ENCODE data around the gene PSMG1. TPM values are rescaled to one million over a fixed set of nuclear protein-coding genes. Genes with fewer than 3 reads are reported as not detected.

Gene PSMG1
- total RNA-seq, 5 donors from 2014 or later (not counting 1 experiment from before 2014, with no cell fraction given): 12.9 to 18.1 (median 16.8) TPM

DNA sequence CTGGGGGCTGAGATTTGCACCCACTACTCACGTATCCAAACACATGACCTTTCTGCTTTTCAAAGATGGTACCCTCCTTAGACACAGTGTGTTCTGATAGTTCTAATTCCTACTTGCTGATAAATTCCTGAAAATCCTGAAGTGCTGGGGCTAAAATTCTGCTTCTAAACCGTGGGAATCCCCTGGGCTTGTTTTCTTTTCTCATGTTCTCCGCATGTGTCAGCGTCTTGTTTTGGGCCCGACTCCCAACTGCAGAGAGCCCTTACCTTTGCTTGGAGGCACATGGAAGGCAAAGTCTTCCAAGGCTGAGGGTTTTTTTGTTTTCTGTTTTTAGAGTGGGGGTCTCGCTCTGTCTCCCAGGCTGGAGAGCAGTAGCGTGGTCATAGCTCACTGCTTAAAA is 27.2 kb downstream of the PSMG1 start:
- H3K27ac ChIP-seq (ENCODE audit: low read length): no peak overlapping the region
- no peak for ATAC-seq (replicated peaks in 1 of 4)
- no peaks in the 10 kb centered on the region for H3K36me3 Mint-ChIP-seq
- no peak overlapping the region for H3K4me3 ChIP-seq (ENCODE audit: control insufficient read depth in 1 of 2, extremely low read depth in 1 of 2, low read length in 1 of 2)
- peaks cover 0 to 3% of the 10 kb centered on the region in 2 donors for H3K27me3 Mint-ChIP-seq
- H3K36me3 ChIP-seq (ENCODE audit: control insufficient read depth in 2 of 2, extremely low read depth in 1 of 2, insufficient read depth in 1 of 2, low read length in 1 of 2): no peaks in the 10 kb centered on the region
- H3K9me3 Mint-ChIP-seq: no peaks in the 10 kb centered on the region
- POLR2A ChIA-PET: interaction anchor here in 1 of 2 donors (0.7 kb wide), 1 partner anchor 34 kb away, joined by 3 read pairs; no protein-coding TSS in a partner anchor
- no peaks in the 10 kb centered on the region for H3K4me1 Mint-ChIP-seq
- no peaks in the 10 kb centered on the region for H3K9me3 ChIP-seq
- peaks cover 0 to 18% of the 10 kb centered on the region in 2 experiments for H3K27me3 ChIP-seq (replicated peaks in 1 of 2; ENCODE audit: control insufficient read depth in 2 of 2, extremely low read depth in 1 of 2, insufficient read depth in 2 of 2, low read length in 1 of 2)
- CTCF ChIA-PET: no interaction called here
- H3K4me1 ChIP-seq (ENCODE audit: control insufficient read depth in 1 of 2, extremely low read depth in 1 of 2, insufficient read depth in 2 of 2, low read length in 2 of 2): no peaks in the 10 kb centered on the region
- no peak overlapping the region for H3K4me3 Mint-ChIP-seq
- WGBS (ENCODE audit: insufficient coverage): 100% methylated on average over 3 of the region's 7 CpGs
- no peak overlapping the region for H3K27ac Mint-ChIP-seq
- DNase-seq: no peak

DNA sequence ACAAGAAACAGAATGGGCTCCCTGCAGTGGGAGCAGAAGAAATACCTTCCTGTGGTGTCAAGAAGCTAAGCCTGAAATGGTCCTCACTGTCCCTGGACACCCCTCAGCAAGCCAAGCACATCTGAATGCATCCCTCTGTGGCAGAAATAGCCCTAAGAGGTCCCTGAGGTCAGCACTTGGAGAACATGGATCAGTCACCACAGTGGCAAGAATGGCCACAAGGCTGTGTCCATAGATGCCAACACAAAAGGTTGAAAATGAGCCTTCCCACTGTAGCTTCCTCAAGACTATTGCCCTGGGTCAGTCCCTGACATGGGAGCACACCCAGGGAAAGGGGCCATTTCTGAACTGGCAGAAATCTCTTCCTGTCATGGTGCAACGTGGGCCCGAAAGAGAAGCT is 27.7 kb downstream of the PSMG1 start:
- 79% methylated on average over 2 of the region's 2 CpGs for WGBS (ENCODE audit: insufficient coverage)
- POLR2A ChIA-PET: no interaction called here
- no peak overlapping the region for H3K27ac ChIP-seq (ENCODE audit: low read length)
- Mint-ChIP-seq H3K4me3 (no peak overlapping the region), H3K36me3 (no peaks in the 10 kb centered on the region), H3K27me3 (peaks cover 0 to 4% of the 10 kb centered on the region in 2 donors), H3K4me1 (no peaks in the 10 kb centered on the region), H3K9me3 (no peaks in the 10 kb centered on the region), H3K27ac (no peak overlapping the region)
- no peak overlapping the region for H3K4me3 ChIP-seq (ENCODE audit: control insufficient read depth in 1 of 2, extremely low read depth in 1 of 2, low read length in 1 of 2)
- ATAC-seq (replicated peaks in 1 of 4) (no peak), DNase-seq (no peak)
- CTCF ChIA-PET: no interaction called here
- no peaks in the 10 kb centered on the region for H3K36me3 ChIP-seq (ENCODE audit: control insufficient read depth in 2 of 2, extremely low read depth in 1 of 2, insufficient read depth in 1 of 2, low read length in 1 of 2)
- no peaks in the 10 kb centered on the region for H3K9me3 ChIP-seq
- H3K27me3 ChIP-seq (replicated peaks in 1 of 2; ENCODE audit: control insufficient read depth in 2 of 2, extremely low read depth in 1 of 2, insufficient read depth in 2 of 2, low read length in 1 of 2): peaks cover 0 to 18% of the 10 kb centered on the region in 2 experiments
- no peaks in the 10 kb centered on the region for H3K4me1 ChIP-seq (ENCODE audit: control insufficient read depth in 1 of 2, extremely low read depth in 1 of 2, insufficient read depth in 2 of 2, low read length in 2 of 2)

DNA sequence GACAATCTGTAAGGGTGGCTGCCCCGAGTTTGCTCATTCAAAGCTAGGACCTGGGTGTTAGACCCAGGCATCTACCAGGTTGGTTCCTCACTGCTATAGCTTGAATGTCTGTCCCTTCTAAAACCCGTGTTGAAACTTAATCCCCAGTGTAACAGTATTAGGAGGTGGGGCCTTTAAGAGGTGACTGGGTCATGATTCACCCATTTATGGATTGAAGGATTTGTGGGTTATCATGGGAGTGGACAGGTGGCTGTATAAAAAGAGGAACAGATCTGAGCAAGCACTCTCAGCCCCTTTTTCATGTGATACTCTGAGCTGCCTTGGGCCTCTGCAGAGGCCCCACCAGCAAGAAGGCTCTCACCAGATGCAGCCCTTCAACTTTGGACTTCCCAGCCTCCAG is 29.4 kb downstream of the PSMG1 start:
- ChIA-PET CTCF (no interaction called here), POLR2A (no interaction called here)
- Mint-ChIP-seq H3K4me3 (no peak overlapping the region), H3K27ac (no peak overlapping the region), H3K9me3 (no peaks in the 10 kb centered on the region), H3K36me3 (no peaks in the 10 kb centered on the region), H3K4me1 (no peaks in the 10 kb centered on the region), H3K27me3 (peaks cover 0 to 6% of the 10 kb centered on the region in 2 donors)
- no peak for ATAC-seq (replicated peaks in 1 of 4)
- Histone ChIP-seq H3K4me1 (ENCODE audit: control insufficient read depth in 1 of 2, extremely low read depth in 1 of 2, insufficient read depth in 2 of 2, low read length in 2 of 2) (no peaks in the 10 kb centered on the region), H3K4me3 (ENCODE audit: control insufficient read depth in 1 of 2, extremely low read depth in 1 of 2, low read length in 1 of 2) (no peak overlapping the region), H3K9me3 (no peaks in the 10 kb centered on the region), H3K36me3 (ENCODE audit: control insufficient read depth in 2 of 2, extremely low read depth in 1 of 2, insufficient read depth in 1 of 2, low read length in 1 of 2) (no peaks in the 10 kb centered on the region), H3K27me3 (replicated peaks in 1 of 2; ENCODE audit: control insufficient read depth in 2 of 2, extremely low read depth in 1 of 2, insufficient read depth in 2 of 2, low read length in 1 of 2) (peaks cover 0 to 13% of the 10 kb centered on the region in 2 experiments), H3K27ac (ENCODE audit: low read length) (no peak overlapping the region)
- WGBS (ENCODE audit: insufficient coverage): 71% methylated on average over 1 of the region's 2 CpGs
- DNase-seq: no peak

DNA sequence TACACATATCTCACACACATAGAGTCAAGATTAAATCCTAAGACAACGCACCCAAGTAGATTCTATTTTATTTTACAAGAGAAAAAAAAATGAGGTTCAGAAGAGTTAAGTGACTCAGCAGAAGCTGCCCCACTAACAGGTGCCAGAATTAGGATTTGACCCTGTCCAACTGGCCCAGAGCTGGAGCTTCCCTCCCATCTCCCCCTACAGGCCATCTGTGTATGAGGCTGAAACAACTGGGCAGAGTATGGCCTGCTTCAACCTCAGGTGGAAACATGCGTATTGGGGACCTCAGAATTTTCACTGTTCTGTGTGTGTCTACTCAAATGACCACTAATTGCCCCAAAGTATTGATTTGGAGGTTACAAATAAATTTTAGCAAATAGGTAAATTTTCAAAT is 29.9 kb downstream of the PSMG1 start:
- no peaks in the 10 kb centered on the region for H3K4me1 Mint-ChIP-seq
- POLR2A ChIA-PET: no interaction called here
- Histone ChIP-seq H3K27ac (ENCODE audit: low read length) (no peak overlapping the region), H3K9me3 (no peaks in the 10 kb centered on the region), H3K4me3 (ENCODE audit: control insufficient read depth in 1 of 2, extremely low read depth in 1 of 2, low read length in 1 of 2) (no peak overlapping the region), H3K27me3 (replicated peaks in 1 of 2; ENCODE audit: control insufficient read depth in 2 of 2, extremely low read depth in 1 of 2, insufficient read depth in 2 of 2, low read length in 1 of 2) (peaks cover 0 to 13% of the 10 kb centered on the region in 2 experiments), H3K36me3 (ENCODE audit: control insufficient read depth in 2 of 2, extremely low read depth in 1 of 2, insufficient read depth in 1 of 2, low read length in 1 of 2) (no peaks in the 10 kb centered on the region), H3K4me1 (ENCODE audit: control insufficient read depth in 1 of 2, extremely low read depth in 1 of 2, insufficient read depth in 2 of 2, low read length in 2 of 2) (no peaks in the 10 kb centered on the region)
- H3K36me3 Mint-ChIP-seq: no peaks in the 10 kb centered on the region
- DNase-seq (no peak), ATAC-seq (replicated peaks in 1 of 4) (no peak)
- CTCF ChIA-PET: no interaction called here
- H3K9me3 Mint-ChIP-seq: no peaks in the 10 kb centered on the region
- H3K4me3 Mint-ChIP-seq: no peak overlapping the region
- whole genome bisulfite sequencing (ENCODE audit: insufficient coverage): no CpG with 5 or more reads among the region's 2 CpGs
- H3K27me3 Mint-ChIP-seq: peaks cover 0 to 6% of the 10 kb centered on the region in 2 donors
- H3K27ac Mint-ChIP-seq: no peak overlapping the region

DNA sequence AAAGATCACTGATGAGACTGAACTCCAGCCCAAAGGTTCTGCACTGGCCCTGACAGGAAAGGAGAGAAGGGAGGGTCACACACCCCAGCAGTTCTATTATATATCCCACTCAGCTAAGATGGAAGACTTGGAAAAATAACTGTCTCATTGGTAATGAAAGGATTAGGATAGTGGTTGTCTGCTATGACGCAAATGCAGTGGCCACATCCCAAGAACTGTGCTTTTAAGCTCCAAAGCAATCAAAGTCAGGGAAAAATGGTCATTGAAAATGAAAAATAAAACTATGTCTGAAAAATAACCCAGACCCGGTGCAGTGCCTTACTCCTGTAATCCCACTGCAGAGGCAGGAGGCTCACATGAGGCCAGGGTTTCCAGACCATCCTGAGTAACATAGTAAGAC is 31.0 kb downstream of the PSMG1 start:
- H3K27me3 Mint-ChIP-seq: peaks cover 0 to 6% of the 10 kb centered on the region in 2 donors
- no peak overlapping the region for H3K27ac ChIP-seq (ENCODE audit: low read length)
- ChIA-PET CTCF (no interaction called here), POLR2A (no interaction called here)
- no peaks in the 10 kb centered on the region for H3K36me3 ChIP-seq (ENCODE audit: control insufficient read depth in 2 of 2, extremely low read depth in 1 of 2, insufficient read depth in 1 of 2, low read length in 1 of 2)
- no peak overlapping the region for H3K4me3 ChIP-seq (ENCODE audit: control insufficient read depth in 1 of 2, extremely low read depth in 1 of 2, low read length in 1 of 2)
- no peaks in the 10 kb centered on the region for H3K36me3 Mint-ChIP-seq
- no peak overlapping the region for H3K27ac Mint-ChIP-seq
- H3K9me3 ChIP-seq: no peaks in the 10 kb centered on the region
- no peaks in the 10 kb centered on the region for H3K9me3 Mint-ChIP-seq
- no CpG with 5 or more reads among the region's 2 CpGs for WGBS (ENCODE audit: insufficient coverage)
- no peak overlapping the region for H3K4me3 Mint-ChIP-seq
- peaks cover 0 to 13% of the 10 kb centered on the region in 2 experiments for H3K27me3 ChIP-seq (replicated peaks in 1 of 2; ENCODE audit: control insufficient read depth in 2 of 2, extremely low read depth in 1 of 2, insufficient read depth in 2 of 2, low read length in 1 of 2)
- no peaks in the 10 kb centered on the region for H3K4me1 Mint-ChIP-seq
- H3K4me1 ChIP-seq (ENCODE audit: control insufficient read depth in 1 of 2, extremely low read depth in 1 of 2, insufficient read depth in 2 of 2, low read length in 2 of 2): no peaks in the 10 kb centered on the region
- DNase-seq (no peak), ATAC-seq (replicated peaks in 1 of 4) (no peak)

DNA sequence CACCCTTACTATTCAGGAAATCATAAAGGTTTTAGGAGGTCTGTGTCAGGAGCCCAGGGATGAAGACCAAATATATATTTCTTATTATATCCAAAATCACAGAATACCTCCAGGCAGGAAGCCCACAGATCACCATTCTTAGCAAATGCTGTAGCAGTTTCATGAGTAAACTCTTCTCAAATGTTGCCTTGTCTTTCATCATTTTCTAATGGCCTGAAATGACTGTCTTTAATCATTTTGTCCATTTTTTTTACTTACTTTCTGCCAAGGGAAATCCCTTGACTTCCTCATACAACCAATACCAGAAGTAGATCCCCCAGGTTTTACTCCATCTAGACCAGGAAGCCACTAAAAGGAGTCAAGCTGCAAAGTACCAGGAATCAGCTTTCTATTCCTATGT is 32.4 kb downstream of the PSMG1 start:
- ChIA-PET POLR2A (no interaction called here), CTCF (interaction anchor here (0.6 to 1.0 kb wide), 2 partner anchors 12 to 643 kb away, joined by 3 to 4 read pairs; no protein-coding TSS in a partner anchor)
- H3K4me3 Mint-ChIP-seq: no peak overlapping the region
- no peaks in the 10 kb centered on the region for H3K9me3 Mint-ChIP-seq
- H3K36me3 Mint-ChIP-seq: no peaks in the 10 kb centered on the region
- Histone ChIP-seq H3K4me3 (ENCODE audit: control insufficient read depth in 1 of 2, extremely low read depth in 1 of 2, low read length in 1 of 2) (no peak overlapping the region), H3K4me1 (ENCODE audit: control insufficient read depth in 1 of 2, extremely low read depth in 1 of 2, insufficient read depth in 2 of 2, low read length in 2 of 2) (no peaks in the 10 kb centered on the region), H3K36me3 (ENCODE audit: control insufficient read depth in 2 of 2, extremely low read depth in 1 of 2, insufficient read depth in 1 of 2, low read length in 1 of 2) (no peaks in the 10 kb centered on the region), H3K9me3 (no peaks in the 10 kb centered on the region), H3K27me3 (replicated peaks in 1 of 2; ENCODE audit: control insufficient read depth in 2 of 2, extremely low read depth in 1 of 2, insufficient read depth in 2 of 2, low read length in 1 of 2) (peaks cover 0 to 10% of the 10 kb centered on the region in 2 experiments), H3K27ac (ENCODE audit: low read length) (no peak overlapping the region)
- H3K27ac Mint-ChIP-seq: no peak overlapping the region
- ATAC-seq (replicated peaks in 1 of 4) (no peak), DNase-seq (no peak)
- peaks cover 0 to 6% of the 10 kb centered on the region in 2 donors for H3K27me3 Mint-ChIP-seq
- H3K4me1 Mint-ChIP-seq: no peaks in the 10 kb centered on the region

DNA sequence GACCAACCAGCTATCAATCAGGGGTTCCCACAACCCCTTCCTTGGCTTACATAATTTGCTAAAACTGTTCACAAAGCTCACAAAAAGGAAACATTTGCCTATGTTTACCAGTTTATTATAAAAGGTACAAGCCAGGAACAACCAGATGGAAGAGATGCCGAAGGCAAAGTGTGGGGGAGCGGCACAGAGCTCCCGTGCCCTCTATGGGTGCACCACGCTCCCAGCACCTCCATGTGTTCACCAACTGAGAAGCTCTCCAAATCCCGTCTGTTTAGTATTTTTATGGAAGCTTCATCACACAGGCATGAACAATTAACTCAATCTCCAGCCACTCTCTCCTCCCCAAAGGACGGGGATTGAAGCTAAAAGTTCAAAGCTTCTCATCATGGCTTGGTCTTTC is 32.9 kb downstream of the PSMG1 start:
- Mint-ChIP-seq H3K9me3 (no peaks in the 10 kb centered on the region), H3K4me1 (no peaks in the 10 kb centered on the region), H3K27ac (no peak overlapping the region), H3K36me3 (no peaks in the 10 kb centered on the region), H3K27me3 (peaks cover 0 to 6% of the 10 kb centered on the region in 2 donors), H3K4me3 (no peak overlapping the region)
- Histone ChIP-seq H3K27ac (ENCODE audit: low read length) (no peak overlapping the region), H3K4me3 (ENCODE audit: control insufficient read depth in 1 of 2, extremely low read depth in 1 of 2, low read length in 1 of 2) (no peak overlapping the region), H3K36me3 (ENCODE audit: control insufficient read depth in 2 of 2, extremely low read depth in 1 of 2, insufficient read depth in 1 of 2, low read length in 1 of 2) (no peaks in the 10 kb centered on the region), H3K4me1 (ENCODE audit: control insufficient read depth in 1 of 2, extremely low read depth in 1 of 2, insufficient read depth in 2 of 2, low read length in 2 of 2) (no peaks in the 10 kb centered on the region), H3K27me3 (replicated peaks in 1 of 2; ENCODE audit: control insufficient read depth in 2 of 2, extremely low read depth in 1 of 2, insufficient read depth in 2 of 2, low read length in 1 of 2) (peaks cover 0 to 10% of the 10 kb centered on the region in 2 experiments), H3K9me3 (no peaks in the 10 kb centered on the region)
- ChIA-PET CTCF (interaction anchor here (0.6 to 1.0 kb wide), 2 partner anchors 12 to 642 kb away, joined by 3 to 4 read pairs; no protein-coding TSS in a partner anchor), POLR2A (no interaction called here)
- DNase-seq (no peak), ATAC-seq (replicated peaks in 1 of 4) (no peak)
- WGBS (ENCODE audit: insufficient coverage): 93% methylated on average over 3 of the region's 6 CpGs

Data from T-cell (primary cell).